ENCODE data around the gene TMEM117. TPM values are rescaled to one million over a fixed set of nuclear protein-coding genes. Genes with fewer than 3 reads are reported as not detected.

Gene TMEM117
- total and polyA plus RNA-seq, 11 donors: 3.7 to 13.5 (median 7.3) TPM

- no peaks in the 10 kb centered on the region for H3K27me3 ChIP-seq
- ATAC-seq (no peak), DNase-seq (no peak)
- WGBS, 4 donors: 94 to 98% (median 95%) methylated on average over 2 of the region's 2 CpGs
- peaks cover 0 to 29% (median 10%) of the 10 kb centered on the region in 12 donors for H3K9me3 ChIP-seq
- no peak for TF ChIP-seq POLR2A (IDR thresholded peaks at IDR 0.05)
- TF ChIP-seq CTCF (IDR thresholded peaks at IDR 0.05): no peak
- no peaks in the 10 kb centered on the region for H3K4me1 ChIP-seq
- no peaks in the 10 kb centered on the region for H3K36me3 ChIP-seq
- intact Hi-C loops (cut with DNase I): no loop called here
- no peak overlapping the region for H3K4me3 ChIP-seq
- no peak overlapping the region for H3K27ac ChIP-seq
Observed at GRCh38 chr12:43931187-43931586, 95.3 kb downstream of the TMEM117 start.

DNA sequence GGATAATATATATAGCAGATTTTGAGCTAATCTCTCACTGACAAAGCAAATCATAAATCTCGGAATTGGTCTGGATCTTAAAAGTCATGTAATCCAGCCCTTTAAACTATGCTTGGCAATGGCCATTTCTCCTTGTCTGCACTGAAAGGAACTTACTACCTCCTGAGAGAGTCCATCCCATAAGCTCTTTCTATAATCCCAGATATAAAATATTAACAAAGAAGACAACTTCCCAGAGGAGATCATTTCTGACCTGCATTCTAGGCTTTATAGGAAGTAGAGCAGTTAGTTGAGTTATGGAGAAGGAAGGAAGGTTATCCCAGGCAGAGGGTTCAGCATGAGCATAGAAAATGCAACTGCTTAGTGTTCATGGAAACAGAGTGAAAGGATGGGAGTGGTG is 99.7 kb downstream of the TMEM117 start:
- no peak overlapping the region for H3K27ac ChIP-seq
- peaks cover 0 to 20% (median 9%) of the 10 kb centered on the region in 12 donors for H3K9me3 ChIP-seq
- no peaks in the 10 kb centered on the region for H3K36me3 ChIP-seq
- DNase-seq (no peak), ATAC-seq (no peak)
- H3K4me1 ChIP-seq: no peaks in the 10 kb centered on the region
- no peak overlapping the region for H3K4me3 ChIP-seq
- no peaks in the 10 kb centered on the region for H3K27me3 ChIP-seq
- TF ChIP-seq CTCF (IDR thresholded peaks at IDR 0.05) (no peak), POLR2A (IDR thresholded peaks at IDR 0.05) (no peak)
- WGBS, 4 donors: 93 to 100% (median 97%) methylated on average over 1 of the region's 1 CpG
- intact Hi-C loops (cut with DNase I): no loop called here

- no peaks in the 10 kb centered on the region for H3K4me1 ChIP-seq
Observed at GRCh38 chr12:43937947-43938346, 102.1 kb downstream of the TMEM117 start.

DNA sequence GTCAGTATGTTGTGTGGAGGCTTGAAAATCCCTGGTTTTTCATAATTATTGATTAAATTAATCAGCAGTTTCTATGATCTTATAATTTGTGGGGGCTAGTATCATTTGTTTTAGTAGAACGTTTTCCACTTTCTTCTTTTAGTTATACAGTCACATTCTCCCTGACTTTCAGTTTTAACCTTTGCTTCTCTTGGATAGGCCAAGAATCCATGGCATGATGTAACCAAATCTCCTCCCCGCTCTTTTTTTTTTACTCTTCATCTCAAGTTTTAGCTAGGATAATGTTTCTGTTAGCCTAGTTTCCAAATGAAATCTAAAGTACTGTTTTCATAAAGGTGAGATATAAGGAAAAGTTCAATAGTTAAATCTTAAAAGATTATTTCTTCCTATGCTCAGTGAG is 106.5 kb downstream of the TMEM117 start:
- WGBS, 4 donors: 76 to 78% (median 77%) methylated on average over 2 of the region's 2 CpGs
- no peak for ATAC-seq

More at GRCh38 chr12:43937947-43938346, 102.1 kb downstream of the TMEM117 start:
- Histone ChIP-seq H3K4me3 (no peak overlapping the region), H3K27me3 (no peaks in the 10 kb centered on the region), H3K9me3 (no peaks in the 10 kb centered on the region), H3K27ac (no peak overlapping the region), H3K36me3 (no peaks in the 10 kb centered on the region)
- ATAC-seq (no peak), DNase-seq (no peak)
- TF ChIP-seq CTCF (IDR thresholded peaks at IDR 0.05) (peak in 4 of 12 donors; percentile 9 to 16 (median 12)), POLR2A (IDR thresholded peaks at IDR 0.05) (no peak)
- WGBS, 4 donors: 48 to 72% (median 64%) methylated on average over 2 of the region's 2 CpGs
- intact Hi-C loops (cut with DNase I): no loop called here

More for the DNA sequence above, 106.5 kb downstream of the TMEM117 start:
- no peaks in the 10 kb centered on the region for H3K27me3 ChIP-seq
- H3K4me3 ChIP-seq: no peak overlapping the region
- intact Hi-C loops (cut with DNase I): loop anchor here in 1 of 10 donors (10.0 kb wide), 1 partner anchor 982 kb away; no protein-coding TSS in a partner anchor
- H3K9me3 ChIP-seq: no peaks in the 10 kb centered on the region
- no peak for TF ChIP-seq POLR2A (IDR thresholded peaks at IDR 0.05)
- no peak for TF ChIP-seq CTCF (IDR thresholded peaks at IDR 0.05)
- H3K36me3 ChIP-seq: no peaks in the 10 kb centered on the region
- no peaks in the 10 kb centered on the region for H3K4me1 ChIP-seq
- no peak for DNase-seq
- H3K27ac ChIP-seq: no peak overlapping the region
